Left ventricle myocardium inferior (tissue), 1 donor: ENCODE results near the gene IFI27. TPM values are rescaled to one million over a fixed set of nuclear protein-coding genes. Genes with fewer than 3 reads are reported as not detected.

Experiments
- DNase-seq: peaks from one replicate; pipeline ENCODE4 v3.0.0-alpha.2; 2020
- H3K27ac ChIP-seq: fragments of 200-600 bp; replicated peaks from 2 replicates; pipeline ENCODE4 v1.8.0; 2021
- H3K27me3 ChIP-seq: fragments of 200-600 bp; 2 replicates; pipeline ENCODE4 v1.8.0; 2021; ENCODE audit warnings: low read depth
- H3K36me3 ChIP-seq: fragments of 200-600 bp; 2 replicates; pipeline ENCODE4 v1.8.0; 2021
- H3K4me1 ChIP-seq: fragments of 200-600 bp; 2 replicates; pipeline ENCODE4 v1.8.0; 2021
- H3K4me3 ChIP-seq: fragments of 200-600 bp; 2 replicates; pipeline ENCODE4 v1.8.0; 2021; ENCODE audit warnings: mild to moderate bottlenecking, moderate library complexity
- H3K9me3 ChIP-seq: fragments of 200-600 bp; replicated peaks from 2 replicates; pipeline ENCODE4 v1.8.0; 2021
- CTCF ChIP-seq: fragments of 200-600 bp; IDR thresholded peaks from 2 replicates; pipeline ENCODE4 v1.8.0; 2021; ENCODE audit warnings: antibody characterized with exemption, mild to moderate bottlenecking, borderline replicate concordance
- intact Hi-C: fragments of 100-400 bp; cut with micrococcal nuclease; formaldehyde crosslinking; loops from one replicate; pipeline ENCODE4 v1.11.0; 2022
- total RNA-seq: library from RNA; stranded (reverse); fragmentation: NEBNext Ultra II Directional; extraction: Animal tissue kit (Norgen Biotek cat#: 25700); gene quantifications from one replicate; pipeline ENCODE4 v1.2.1, GENCODE V29; 2021
- donor health status: DM: no; HTN: yes; CAD: no; lungs with severe emphysema.

IFI27 gene
- total RNA-seq, 1 donor from 2014 or later: 130 TPM

GRCh38 chr14:94113073-94113472 lies 2.5 kb downstream of the IFI27 start:
- peaks cover 55% of the 10 kb centered on the region for H3K4me1 ChIP-seq
- DNase-seq: no peak
- intact Hi-C loops: no loop called here

GRCh38 chr14:94113490-94113889 lies 3.0 kb downstream of the IFI27 start:
- Histone ChIP-seq H3K27ac (peak overlapping the region; percentile 89), H3K4me1 (peaks cover 55% of the 10 kb centered on the region), H3K36me3 (no peaks in the 10 kb centered on the region), H3K9me3 (no peaks in the 10 kb centered on the region), H3K27me3 (no peaks in the 10 kb centered on the region), H3K4me3 (peak overlapping the region; percentile 69)
- DNase-seq: peak; percentile 63
- TF ChIP-seq CTCF: no peak
- intact Hi-C loops: no loop called here

More at GRCh38 chr14:94113073-94113472, 2.5 kb downstream of the IFI27 start:
- H3K36me3 ChIP-seq: no peaks in the 10 kb centered on the region
- peak overlapping the region; percentile 69 for H3K4me3 ChIP-seq
- no peak for TF ChIP-seq CTCF
- no peaks in the 10 kb centered on the region for H3K27me3 ChIP-seq
- no peaks in the 10 kb centered on the region for H3K9me3 ChIP-seq
- H3K27ac ChIP-seq: peak overlapping the region; percentile 89

- no peak for TF ChIP-seq CTCF
- peak overlapping the region; percentile 69 for H3K4me3 ChIP-seq
- peaks cover 55% of the 10 kb centered on the region for H3K4me1 ChIP-seq
- no peaks in the 10 kb centered on the region for H3K36me3 ChIP-seq
- intact Hi-C loops: no loop called here
- peaks cover 1% of the 10 kb centered on the region for H3K9me3 ChIP-seq
- peak overlapping the region; percentile 89 for H3K27ac ChIP-seq
- DNase-seq: no peak
- no peaks in the 10 kb centered on the region for H3K27me3 ChIP-seq
Measured at GRCh38 chr14:94113908-94114588, 3.5 kb downstream of the IFI27 start.

- no peak for DNase-seq
- peak overlapping the region; percentile 69 for H3K4me3 ChIP-seq
- H3K4me1 ChIP-seq: peaks cover 52% of the 10 kb centered on the region
- peaks cover 7% of the 10 kb centered on the region for H3K9me3 ChIP-seq
- intact Hi-C loops: no loop called here
- no peaks in the 10 kb centered on the region for H3K36me3 ChIP-seq
- H3K27ac ChIP-seq: peak overlapping the region; percentile 89
- TF ChIP-seq CTCF: no peak
- H3K27me3 ChIP-seq: no peaks in the 10 kb centered on the region
Measured at GRCh38 chr14:94114589-94115057, 4.1 kb downstream of the IFI27 start.

- Histone ChIP-seq H3K4me3 (peak overlapping the region; percentile 69), H3K27ac (peak overlapping the region; percentile 89), H3K36me3 (no peaks in the 10 kb centered on the region), H3K9me3 (peaks cover 12% of the 10 kb centered on the region), H3K4me1 (peaks cover 47% of the 10 kb centered on the region), H3K27me3 (no peaks in the 10 kb centered on the region)
- DNase-seq: no peak
- TF ChIP-seq CTCF: no peak
- intact Hi-C loops: no loop called here
Measured at GRCh38 chr14:94115058-94115591, 4.6 kb downstream of the IFI27 start.
